Hypothalamus (tissue), 51 donors: ENCODE measurements around the gene JMJD6.
"Not testable (repeated sequence)": the region's sequence is repeated elsewhere in the genome, so short reads cannot be mapped to it uniquely, and the experiment has no call there.

Experiments used
- DNase-seq, 51 donors: peaks; one replicate each; lab custom pipeline; 2025; lab: John Stamatoyannopoulos, UW

Gene JMJD6

GRCh38 chr17:76737082-76737675 is 10.8 kb upstream of the JMJD6 start, which contains the start of gene SRSF2:
Gene SRSF2 (minus strand): TSS chr17:76737331. CDS start chr17:76737160, 171 bp downstream.
- DNase-seq = peak; percentile 88 to 99 (median 97)

- peak in 49 of 51 donors; percentile 16 to 79 (median 61) for DNase-seq
These were observed 10.1 kb upstream of the JMJD6 start for GRCh38 chr17:76736349-76737081.

GRCh38 chr17:76735586-76736348 is 9.4 kb upstream of the JMJD6 start:
- DNase-seq = peak in 2 of 51 donors; percentile 53 to 69

- no peak for DNase-seq
These were observed 8.6 kb upstream of the JMJD6 start for GRCh38 chr17:76735006-76735405.

GRCh38 chr17:76734080-76734840 is 7.9 kb upstream of the JMJD6 start:
- no peak for DNase-seq

- no peak for DNase-seq
These were observed 7.2 kb upstream of the JMJD6 start for GRCh38 chr17:76733618-76733957.

- DNase-seq = peak in 1 of 51 donors; percentile 6
These were observed 6.6 kb upstream of the JMJD6 start for GRCh38 chr17:76732734-76733617.

- DNase-seq = not testable (repeated sequence)
These were observed 5.7 kb upstream of the JMJD6 start for GRCh38 chr17:76731800-76732733.

GRCh38 chr17:76727745-76728456 is 1.5 kb upstream of the JMJD6 start:
- DNase-seq = peak in 1 of 51 donors; percentile 13

- DNase-seq = peak in 36 of 51 donors; percentile 44 to 82 (median 72)
These were observed 641 bp upstream of the JMJD6 start, which contains the start of gene METTL23 for GRCh38 chr17:76726776-76727718. Gene METTL23 (plus strand): TSS chr17:76726839. CDS start chr17:76729711, 2,872 bp downstream.

GRCh38 chr17:76725580-76726230 is 701 bp downstream of the JMJD6 start:
- DNase-seq = peak in 33 of 51 donors; percentile 26 to 68 (median 56)

GRCh38 chr17:76723812-76724211 is 2.6 kb downstream of the JMJD6 start:
- no peak for DNase-seq

GRCh38 chr17:76722977-76723376 is 3.4 kb downstream of the JMJD6 start:
- DNase-seq = not testable (repeated sequence)

- DNase-seq = no peak
These were observed 4.1 kb downstream of the JMJD6 start for GRCh38 chr17:76722279-76722678.

GRCh38 chr17:76721463-76721862 is 4.9 kb downstream of the JMJD6 start:
- no peak for DNase-seq

- no peak for DNase-seq
These were observed 5.5 kb downstream of the JMJD6 start for GRCh38 chr17:76720941-76721340.
